Upper lobe of right lung (tissue), 1 donor: ENCODE data around the gene COL9A1. TPM values are rescaled to one million over a fixed set of nuclear protein-coding genes. Genes with fewer than 3 reads are reported as not detected.

Experiments used
- ATAC-seq: fragments of 200-7000 bp; cut with Tn5 transposase; one replicate; pipeline ENCODE4 v1.9.1; 2020; ENCODE audit warnings: mild to moderate bottlenecking, moderate library complexity
- DNase-seq: peaks from one replicate; pipeline ENCODE4 v3.0.0-alpha.2; 2020
- H3K27ac ChIP-seq: fragments of 200-600 bp; one replicate; pipeline ENCODE4 v1.8.0; 2022
- H3K27me3 ChIP-seq: fragments of 200-600 bp; one replicate; pipeline ENCODE4 v1.8.0; 2022; ENCODE audit warnings: mild to moderate bottlenecking
- H3K36me3 ChIP-seq: fragments of 200-600 bp; one replicate; pipeline ENCODE4 v1.8.0; 2022
- H3K4me1 ChIP-seq: fragments of 200-600 bp; one replicate; pipeline ENCODE4 v1.8.0; 2022
- H3K4me3 ChIP-seq: fragments of 200-600 bp; one replicate; pipeline ENCODE4 v1.8.0; 2022; ENCODE audit warnings: mild to moderate bottlenecking
- H3K9me3 ChIP-seq: fragments of 200-600 bp; one replicate; pipeline ENCODE4 v1.8.0; 2022
- intact Hi-C: fragments of 100-400 bp; cut with DNase I; formaldehyde crosslinking; loops from one replicate; pipeline ENCODE4 v1.11.0; 2022
- total RNA-seq: library from RNA; stranded (reverse); fragmentation: NEBNext Ultra II Directional; extraction: Animal tissue kit (Norgen Biotek cat#: 25700); gene quantifications from one replicate; pipeline ENCODE4 v1.2.1, GENCODE V29; 2021
- TF ChIP-seq, protein P1 (sequence below): fragments of 200-600 bp; IDR thresholded peaks from one replicate; pipeline ENCODE4 v1.8.0; 2022; ENCODE audit warnings: antibody characterized with exemption
- donor health status: DM: no; HTN: yes; CAD: no; lungs with severe emphysema.

COL9A1 gene
- total RNA-seq, 1 donor from 2014 or later = not detected

DNA sequence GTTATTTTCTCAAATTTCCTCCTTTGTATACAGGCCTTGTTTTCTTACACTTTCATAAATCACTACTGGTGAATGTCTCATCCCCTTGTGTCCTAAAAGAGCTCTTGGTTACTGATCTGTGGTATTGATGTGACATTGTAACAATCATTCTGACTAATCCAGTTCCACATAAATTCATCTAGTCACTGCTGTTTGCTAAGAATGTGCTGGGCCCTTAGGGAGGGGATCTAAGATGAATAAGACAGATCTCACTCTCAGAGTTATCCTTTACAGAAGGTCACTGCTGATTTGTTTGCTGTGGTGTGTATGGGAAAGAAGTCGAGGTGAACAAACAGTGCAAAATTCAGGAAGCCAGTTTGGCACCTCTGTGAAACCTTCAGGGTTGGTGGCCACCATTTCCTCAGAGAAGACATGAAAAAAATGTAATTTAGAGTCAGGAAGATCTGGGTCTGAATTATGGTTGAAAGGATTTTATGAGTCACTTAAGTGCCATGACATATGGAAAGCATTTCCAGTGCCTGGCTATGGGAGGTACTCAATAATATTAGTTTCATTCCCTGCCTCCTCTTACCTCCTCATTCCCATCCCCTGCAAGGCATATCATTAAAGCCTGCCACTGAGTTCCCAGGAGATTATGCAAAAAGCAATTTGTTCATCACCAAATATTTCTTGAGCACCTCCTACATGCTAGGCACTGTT, 121.8 kb downstream of the COL9A1 start:
- no peaks in the 10 kb centered on the region for H3K27me3 ChIP-seq
- DNase-seq (no peak), ATAC-seq (no peak)
- intact Hi-C loops = no loop called here
- no peaks in the 10 kb centered on the region for H3K36me3 ChIP-seq
- H3K4me3 ChIP-seq = no peak overlapping the region
- TF ChIP-seq, protein P1, sequence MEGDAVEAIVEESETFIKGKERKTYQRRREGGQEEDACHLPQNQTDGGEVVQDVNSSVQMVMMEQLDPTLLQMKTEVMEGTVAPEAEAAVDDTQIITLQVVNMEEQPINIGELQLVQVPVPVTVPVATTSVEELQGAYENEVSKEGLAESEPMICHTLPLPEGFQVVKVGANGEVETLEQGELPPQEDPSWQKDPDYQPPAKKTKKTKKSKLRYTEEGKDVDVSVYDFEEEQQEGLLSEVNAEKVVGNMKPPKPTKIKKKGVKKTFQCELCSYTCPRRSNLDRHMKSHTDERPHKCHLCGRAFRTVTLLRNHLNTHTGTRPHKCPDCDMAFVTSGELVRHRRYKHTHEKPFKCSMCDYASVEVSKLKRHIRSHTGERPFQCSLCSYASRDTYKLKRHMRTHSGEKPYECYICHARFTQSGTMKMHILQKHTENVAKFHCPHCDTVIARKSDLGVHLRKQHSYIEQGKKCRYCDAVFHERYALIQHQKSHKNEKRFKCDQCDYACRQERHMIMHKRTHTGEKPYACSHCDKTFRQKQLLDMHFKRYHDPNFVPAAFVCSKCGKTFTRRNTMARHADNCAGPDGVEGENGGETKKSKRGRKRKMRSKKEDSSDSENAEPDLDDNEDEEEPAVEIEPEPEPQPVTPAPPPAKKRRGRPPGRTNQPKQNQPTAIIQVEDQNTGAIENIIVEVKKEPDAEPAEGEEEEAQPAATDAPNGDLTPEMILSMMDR = no peak
- no peak overlapping the region for H3K27ac ChIP-seq
- H3K9me3 ChIP-seq = no peaks in the 10 kb centered on the region
- no peaks in the 10 kb centered on the region for H3K4me1 ChIP-seq

DNA sequence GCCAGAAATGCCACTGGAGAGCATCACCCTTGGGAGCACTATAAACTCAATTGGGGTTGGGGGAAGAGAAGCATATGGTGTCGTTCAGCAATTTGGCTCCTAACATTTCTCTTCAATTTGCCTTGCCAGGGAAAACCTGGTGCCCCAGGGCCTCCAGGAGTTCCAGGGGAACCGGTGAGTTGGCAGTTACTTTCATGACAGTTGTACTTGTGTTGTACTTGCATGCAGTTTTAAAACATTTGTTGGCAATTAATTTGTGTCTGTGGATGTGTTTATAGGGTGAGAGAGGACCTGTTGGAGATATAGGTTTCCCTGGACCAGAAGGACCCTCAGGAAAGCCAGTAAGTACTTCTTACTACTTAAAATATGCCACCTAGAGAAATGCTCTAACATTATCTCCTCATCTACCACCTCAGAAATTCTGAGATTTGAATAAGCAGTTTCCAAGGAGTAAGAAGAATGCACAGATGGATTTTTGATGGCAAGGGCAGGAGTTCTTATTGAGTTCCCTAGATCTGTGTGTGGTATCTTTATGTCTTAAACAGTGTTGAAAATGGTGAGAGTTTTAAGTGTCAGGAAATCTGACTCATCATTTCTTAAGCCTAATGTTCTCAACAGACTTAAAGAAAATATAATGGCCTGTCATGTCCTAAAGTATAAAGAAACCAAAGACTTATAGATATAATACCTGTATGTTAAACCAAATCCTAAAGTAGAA, 122.5 kb downstream of the COL9A1 start:
- ATAC-seq (no peak), DNase-seq (no peak)
- H3K4me3 ChIP-seq = no peak overlapping the region
- no peaks in the 10 kb centered on the region for H3K27me3 ChIP-seq
- TF ChIP-seq, protein P1 = no peak
- no peak overlapping the region for H3K27ac ChIP-seq
- no peaks in the 10 kb centered on the region for H3K4me1 ChIP-seq
- intact Hi-C loops = no loop called here
- no peaks in the 10 kb centered on the region for H3K36me3 ChIP-seq
- H3K9me3 ChIP-seq = no peaks in the 10 kb centered on the region

DNA sequence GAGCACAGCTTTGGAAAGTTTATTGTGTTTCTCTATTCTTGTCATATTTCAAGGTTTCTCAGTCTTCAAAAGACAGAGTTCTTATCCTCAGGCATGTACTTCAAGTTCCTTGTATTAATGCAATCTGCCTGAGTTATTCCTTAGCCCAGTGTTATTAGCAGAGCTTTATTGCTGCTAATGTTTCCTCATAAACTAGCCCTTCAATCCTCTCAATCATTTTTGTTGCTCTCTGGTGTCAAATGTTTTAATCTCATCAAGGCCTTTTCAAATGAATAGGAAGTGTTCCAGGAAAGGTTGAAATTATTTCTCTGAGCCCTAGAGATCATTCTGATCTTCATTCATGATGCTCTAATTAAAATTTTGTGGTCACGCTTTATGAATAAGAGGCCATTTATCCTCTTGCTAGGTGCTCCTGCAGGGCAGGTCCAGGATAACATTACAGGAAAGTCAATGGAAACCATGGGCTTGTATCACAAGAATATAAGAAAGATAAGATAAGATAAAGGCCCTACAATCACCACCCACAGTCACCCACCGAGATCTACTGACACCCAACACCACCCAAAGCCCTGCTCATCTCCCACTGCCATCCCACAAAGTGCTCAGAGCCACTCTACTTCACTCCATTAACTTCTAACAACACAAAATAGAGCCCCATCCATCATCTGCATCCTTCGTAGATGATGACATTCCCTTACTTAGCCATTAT, 125.9 kb downstream of the COL9A1 start:
- ATAC-seq = no peak
- H3K4me3 ChIP-seq = no peak overlapping the region
- no peaks in the 10 kb centered on the region for H3K4me1 ChIP-seq
- intact Hi-C loops = no loop called here
- DNase-seq = no peak
- H3K27me3 ChIP-seq = no peaks in the 10 kb centered on the region
- TF ChIP-seq, protein P1 = no peak
- no peaks in the 10 kb centered on the region for H3K9me3 ChIP-seq
- no peaks in the 10 kb centered on the region for H3K36me3 ChIP-seq
- no peak overlapping the region for H3K27ac ChIP-seq

DNA sequence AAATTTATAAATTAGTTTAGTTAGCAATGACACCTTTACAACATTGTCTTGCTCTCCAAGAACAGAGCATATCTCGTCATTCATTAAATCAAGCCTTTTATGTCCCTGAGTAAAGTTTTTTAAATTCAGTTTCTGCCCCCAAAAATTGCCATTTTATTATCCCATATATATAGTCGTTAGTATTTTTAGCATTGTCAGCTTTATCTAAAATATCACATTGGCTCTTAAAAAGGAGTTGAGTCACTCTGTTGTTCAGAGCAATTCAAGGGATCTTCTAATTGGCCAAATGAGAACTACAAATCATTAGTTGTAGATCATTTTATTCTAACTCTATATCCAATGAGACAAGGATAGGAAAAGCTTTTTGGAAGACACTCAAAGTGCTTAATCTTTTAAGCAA, 127.1 kb downstream of the COL9A1 start:
- Histone ChIP-seq H3K4me1 (no peaks in the 10 kb centered on the region), H3K9me3 (no peaks in the 10 kb centered on the region), H3K27ac (no peak overlapping the region), H3K27me3 (no peaks in the 10 kb centered on the region), H3K4me3 (no peak overlapping the region), H3K36me3 (no peaks in the 10 kb centered on the region)
- intact Hi-C loops = no loop called here
- DNase-seq = no peak
- TF ChIP-seq, protein P1 = no peak
- ATAC-seq = no peak

DNA sequence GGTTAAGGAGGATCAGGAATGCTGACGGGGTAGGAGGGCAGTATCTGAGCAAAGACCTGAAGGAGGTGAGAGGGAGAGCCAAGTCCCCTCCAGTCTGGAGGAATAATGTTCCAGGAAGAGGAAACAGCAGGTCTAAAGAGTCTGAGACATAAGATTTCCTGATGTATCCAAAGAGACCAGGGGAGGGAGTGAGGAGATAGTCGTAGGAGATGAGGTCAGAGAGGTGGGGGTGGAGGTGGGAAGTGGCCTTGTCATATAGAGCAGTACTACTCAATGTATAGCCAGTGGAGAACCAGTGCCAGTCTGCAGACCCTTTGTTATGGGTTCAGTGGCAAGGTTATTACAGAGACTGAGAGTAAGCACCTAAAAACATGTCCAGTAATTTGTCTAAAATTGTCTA, 130.6 kb downstream of the COL9A1 start:
- H3K4me1 ChIP-seq = no peaks in the 10 kb centered on the region
- intact Hi-C loops = no loop called here
- ATAC-seq = no peak

More for the DNA sequence above, 130.6 kb downstream of the COL9A1 start:
- Histone ChIP-seq H3K4me3 (no peak overlapping the region), H3K27me3 (peaks cover 2% of the 10 kb centered on the region), H3K36me3 (no peaks in the 10 kb centered on the region), H3K27ac (no peak overlapping the region), H3K9me3 (no peaks in the 10 kb centered on the region)
- DNase-seq = no peak
- TF ChIP-seq, protein P1 = no peak
